Measurements from ENCODE around the gene PVALEF. TPM values are rescaled to one million over a fixed set of nuclear protein-coding genes. Genes with fewer than 3 reads are reported as not detected.
A peak's percentile ranks its signal among the peaks of the same experiment; 100 is the strongest.

Gene PVALEF
- total and polyA plus RNA-seq, 2 of the 13 experiments (the other 11 are each of a cell fraction or from before 2014, with no cell fraction given): 0.18 TPM

DNA sequence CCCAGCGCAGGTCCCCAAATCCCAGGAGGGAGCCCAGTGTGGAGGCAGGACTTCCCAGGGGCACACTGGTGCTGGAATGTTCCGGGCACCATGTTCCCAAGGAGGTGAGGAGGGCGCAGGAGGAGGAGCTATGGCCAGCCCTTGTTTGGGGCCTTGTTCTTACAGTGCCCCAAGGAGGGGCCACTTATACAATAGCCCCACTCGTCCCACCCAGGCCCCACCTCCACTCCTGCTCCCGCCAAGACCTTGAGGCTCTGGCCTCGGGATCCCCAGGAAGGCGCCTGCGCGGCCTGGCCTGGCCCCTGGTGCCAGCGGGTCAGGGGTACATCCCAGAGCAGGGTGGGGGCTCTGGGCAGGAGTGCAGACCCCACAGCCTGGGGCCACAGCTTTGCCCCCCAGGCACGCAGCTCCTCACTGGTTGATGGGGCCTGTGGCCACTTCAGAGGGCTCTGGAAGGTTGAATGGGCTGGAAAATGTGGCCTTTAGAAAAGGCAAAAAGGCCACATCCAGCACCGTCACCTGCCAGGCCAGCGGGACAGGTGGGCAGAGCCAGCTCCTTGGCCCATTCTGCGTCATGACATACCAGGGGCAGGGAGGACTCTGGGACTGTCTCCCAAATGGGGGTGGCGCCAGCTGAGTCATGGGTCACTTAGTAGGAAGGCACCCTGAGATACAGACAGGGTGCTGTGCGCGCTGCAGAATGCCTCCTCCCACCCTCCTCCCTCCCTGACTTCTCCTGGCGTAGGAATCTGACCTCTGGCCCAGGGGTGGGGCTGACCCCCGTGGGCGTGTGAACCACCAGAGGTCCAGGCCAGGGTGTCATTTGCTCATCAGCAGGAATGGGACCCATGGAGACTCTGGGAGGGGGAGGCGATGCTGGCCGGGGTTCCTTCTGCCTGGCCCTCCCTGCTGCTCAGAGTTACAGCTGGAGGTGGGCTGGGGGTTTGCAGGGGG, 32.3 kb upstream of the PVALEF start (continued):
- TF ChIP-seq, protein P1, sequence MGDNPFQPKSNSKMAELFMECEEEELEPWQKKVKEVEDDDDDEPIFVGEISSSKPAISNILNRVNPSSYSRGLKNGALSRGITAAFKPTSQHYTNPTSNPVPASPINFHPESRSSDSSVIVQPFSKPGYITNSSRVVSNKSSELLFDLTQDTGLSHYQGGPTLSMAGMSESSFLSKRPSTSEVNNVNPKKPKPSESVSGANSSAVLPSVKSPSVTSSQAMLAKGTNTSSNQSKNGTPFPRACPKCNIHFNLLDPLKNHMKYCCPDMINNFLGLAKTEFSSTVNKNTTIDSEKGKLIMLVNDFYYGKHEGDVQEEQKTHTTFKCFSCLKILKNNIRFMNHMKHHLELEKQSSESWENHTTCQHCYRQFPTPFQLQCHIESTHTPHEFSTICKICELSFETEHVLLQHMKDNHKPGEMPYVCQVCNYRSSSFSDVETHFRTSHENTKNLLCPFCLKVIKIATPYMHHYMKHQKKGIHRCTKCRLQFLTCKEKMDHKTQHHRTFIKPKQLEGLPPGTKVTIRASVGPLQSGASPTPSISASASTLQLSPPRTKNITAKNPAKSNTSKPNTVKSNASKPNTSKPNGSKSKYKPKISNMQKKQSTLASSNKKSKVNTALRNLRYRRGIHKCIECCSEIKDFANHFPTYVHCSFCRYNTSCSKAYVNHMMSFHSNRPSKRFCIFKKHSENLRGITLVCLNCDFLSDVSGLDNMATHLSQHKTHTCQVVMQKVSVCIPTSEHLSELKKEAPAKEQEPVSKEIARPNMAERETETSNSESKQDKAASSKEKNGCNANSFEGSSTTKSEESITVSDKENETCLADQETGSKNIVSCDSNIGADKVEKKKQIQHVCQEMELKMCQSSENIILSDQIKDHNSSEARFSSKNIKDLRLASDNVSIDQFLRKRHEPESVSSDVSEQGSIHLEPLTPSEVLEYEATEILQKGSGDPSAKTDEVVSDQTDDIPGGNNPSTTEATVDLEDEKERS (CRISPR knock-in tag; IDR thresholded peaks at IDR 0.05): peak; percentile 63; the same call in 1 of the 2 replicates
- TF ChIP-seq ZBTB7B (CRISPR knock-in tag; IDR thresholded peaks at IDR 0.05): 0 out of 2 replicates have a peak, but pooled peaks have one; percentile 40
- 0 out of 2 replicates have a peak, but pooled peaks have one; percentile 34 for TF ChIP-seq ZBTB7A (CRISPR knock-in tag; IDR thresholded peaks at IDR 0.05)
- TF ChIP-seq KLF15 (CRISPR knock-in tag; IDR thresholded peaks at IDR 0.05; ENCODE audit: borderline replicate concordance): no peak
- TF ChIP-seq WIZ (CRISPR knock-in tag; IDR thresholded peaks at IDR 0.05): no peak
- TF ChIP-seq, protein P2, sequence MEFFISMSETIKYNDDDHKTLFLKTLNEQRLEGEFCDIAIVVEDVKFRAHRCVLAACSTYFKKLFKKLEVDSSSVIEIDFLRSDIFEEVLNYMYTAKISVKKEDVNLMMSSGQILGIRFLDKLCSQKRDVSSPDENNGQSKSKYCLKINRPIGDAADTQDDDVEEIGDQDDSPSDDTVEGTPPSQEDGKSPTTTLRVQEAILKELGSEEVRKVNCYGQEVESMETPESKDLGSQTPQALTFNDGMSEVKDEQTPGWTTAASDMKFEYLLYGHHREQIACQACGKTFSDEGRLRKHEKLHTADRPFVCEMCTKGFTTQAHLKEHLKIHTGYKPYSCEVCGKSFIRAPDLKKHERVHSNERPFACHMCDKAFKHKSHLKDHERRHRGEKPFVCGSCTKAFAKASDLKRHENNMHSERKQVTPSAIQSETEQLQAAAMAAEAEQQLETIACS (CRISPR knock-in tag; IDR thresholded peaks at IDR 0.05): no peak
- no peak for TF ChIP-seq NR3C1 (CRISPR knock-in tag; IDR thresholded peaks at IDR 0.05)
- TF ChIP-seq ZNF75D (CRISPR knock-in tag; IDR thresholded peaks at IDR 0.05; ENCODE audit: borderline replicate concordance): no peak
- TF ChIP-seq, protein P3, sequence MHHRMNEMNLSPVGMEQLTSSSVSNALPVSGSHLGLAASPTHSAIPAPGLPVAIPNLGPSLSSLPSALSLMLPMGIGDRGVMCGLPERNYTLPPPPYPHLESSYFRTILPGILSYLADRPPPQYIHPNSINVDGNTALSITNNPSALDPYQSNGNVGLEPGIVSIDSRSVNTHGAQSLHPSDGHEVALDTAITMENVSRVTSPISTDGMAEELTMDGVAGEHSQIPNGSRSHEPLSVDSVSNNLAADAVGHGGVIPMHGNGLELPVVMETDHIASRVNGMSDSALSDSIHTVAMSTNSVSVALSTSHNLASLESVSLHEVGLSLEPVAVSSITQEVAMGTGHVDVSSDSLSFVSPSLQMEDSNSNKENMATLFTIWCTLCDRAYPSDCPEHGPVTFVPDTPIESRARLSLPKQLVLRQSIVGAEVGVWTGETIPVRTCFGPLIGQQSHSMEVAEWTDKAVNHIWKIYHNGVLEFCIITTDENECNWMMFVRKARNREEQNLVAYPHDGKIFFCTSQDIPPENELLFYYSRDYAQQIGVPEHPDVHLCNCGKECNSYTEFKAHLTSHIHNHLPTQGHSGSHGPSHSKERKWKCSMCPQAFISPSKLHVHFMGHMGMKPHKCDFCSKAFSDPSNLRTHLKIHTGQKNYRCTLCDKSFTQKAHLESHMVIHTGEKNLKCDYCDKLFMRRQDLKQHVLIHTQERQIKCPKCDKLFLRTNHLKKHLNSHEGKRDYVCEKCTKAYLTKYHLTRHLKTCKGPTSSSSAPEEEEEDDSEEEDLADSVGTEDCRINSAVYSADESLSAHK (CRISPR knock-in tag; IDR thresholded peaks at IDR 0.05; ENCODE audit: borderline replicate concordance): no peak
- TF ChIP-seq ZZZ3 (CRISPR knock-in tag; IDR thresholded peaks at IDR 0.05; ENCODE audit: borderline replicate concordance): no peak
- TF ChIP-seq NR2F1 (CRISPR knock-in tag; IDR thresholded peaks at IDR 0.05): peak; percentile 80 to 87
- TF ChIP-seq, protein P4, sequence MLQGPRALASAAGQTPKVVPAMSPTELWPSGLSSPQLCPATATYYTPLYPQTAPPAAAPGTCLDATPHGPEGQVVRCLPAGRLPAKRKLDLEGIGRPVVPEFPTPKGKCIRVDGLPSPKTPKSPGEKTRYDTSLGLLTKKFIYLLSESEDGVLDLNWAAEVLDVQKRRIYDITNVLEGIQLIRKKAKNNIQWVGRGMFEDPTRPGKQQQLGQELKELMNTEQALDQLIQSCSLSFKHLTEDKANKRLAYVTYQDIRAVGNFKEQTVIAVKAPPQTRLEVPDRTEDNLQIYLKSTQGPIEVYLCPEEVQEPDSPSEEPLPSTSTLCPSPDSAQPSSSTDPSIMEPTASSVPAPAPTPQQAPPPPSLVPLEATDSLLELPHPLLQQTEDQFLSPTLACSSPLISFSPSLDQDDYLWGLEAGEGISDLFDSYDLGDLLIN (CRISPR knock-in tag; IDR thresholded peaks at IDR 0.05; ENCODE audit: borderline replicate concordance): no peak
- TF ChIP-seq HOXA7 (CRISPR knock-in tag; IDR thresholded peaks at IDR 0.05): no peak
- TF ChIP-seq, protein P5, sequence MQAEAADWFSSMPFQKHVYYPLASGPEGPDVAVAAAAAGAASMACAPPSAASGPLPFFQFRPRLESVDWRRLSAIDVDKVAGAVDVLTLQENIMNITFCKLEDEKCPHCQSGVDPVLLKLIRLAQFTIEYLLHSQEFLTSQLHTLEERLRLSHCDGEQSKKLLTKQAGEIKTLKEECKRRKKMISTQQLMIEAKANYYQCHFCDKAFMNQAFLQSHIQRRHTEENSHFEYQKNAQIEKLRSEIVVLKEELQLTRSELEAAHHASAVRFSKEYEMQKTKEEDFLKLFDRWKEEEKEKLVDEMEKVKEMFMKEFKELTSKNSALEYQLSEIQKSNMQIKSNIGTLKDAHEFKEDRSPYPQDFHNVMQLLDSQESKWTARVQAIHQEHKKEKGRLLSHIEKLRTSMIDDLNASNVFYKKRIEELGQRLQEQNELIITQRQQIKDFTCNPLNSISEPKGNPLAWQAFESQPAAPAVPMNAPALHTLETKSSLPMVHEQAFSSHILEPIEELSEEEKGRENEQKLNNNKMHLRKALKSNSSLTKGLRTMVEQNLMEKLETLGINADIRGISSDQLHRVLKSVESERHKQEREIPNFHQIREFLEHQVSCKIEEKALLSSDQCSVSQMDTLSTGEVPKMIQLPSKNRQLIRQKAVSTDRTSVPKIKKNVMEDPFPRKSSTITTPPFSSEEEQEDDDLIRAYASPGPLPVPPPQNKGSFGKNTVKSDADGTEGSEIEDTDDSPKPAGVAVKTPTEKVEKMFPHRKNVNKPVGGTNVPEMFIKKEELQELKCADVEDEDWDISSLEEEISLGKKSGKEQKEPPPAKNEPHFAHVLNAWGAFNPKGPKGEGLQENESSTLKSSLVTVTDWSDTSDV (CRISPR knock-in tag; IDR thresholded peaks at IDR 0.05): no peak
- TF ChIP-seq MTA1 (CRISPR knock-in tag; IDR thresholded peaks at IDR 0.05; ENCODE audit: borderline replicate concordance): no peak
- no peak for TF ChIP-seq ZNF557 (CRISPR knock-in tag; IDR thresholded peaks at IDR 0.05)
- no peak for TF ChIP-seq KAT8 (CRISPR knock-in tag; IDR thresholded peaks at IDR 0.05)
